ENCODE measurements around the gene BZW2.

The BZW2 gene

DNA sequence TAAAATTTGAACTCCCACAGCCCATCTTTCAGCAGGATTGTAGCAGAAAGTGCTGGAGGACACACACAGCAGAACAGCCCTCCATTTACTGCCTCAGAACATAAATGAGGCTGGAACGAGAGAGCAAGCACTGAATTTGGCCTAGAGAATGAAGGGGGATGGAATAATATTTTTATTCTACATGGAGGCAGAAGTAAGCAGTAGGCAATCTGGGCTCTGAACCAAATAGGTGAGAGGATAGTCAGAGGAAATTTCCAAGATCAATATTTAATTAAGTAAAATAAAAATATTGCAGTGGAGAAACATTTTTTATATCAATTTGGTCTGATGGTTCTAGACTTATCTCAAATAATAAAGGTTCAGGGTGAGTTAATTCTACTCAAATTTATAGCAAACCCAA, 78.4 kb downstream of the BZW2 start:
- DNase-seq, result no peak

- DNase-seq, result no peak
These were observed 80.2 kb downstream of the BZW2 start for GRCh38 chr7:16726189-16726588.

DNA sequence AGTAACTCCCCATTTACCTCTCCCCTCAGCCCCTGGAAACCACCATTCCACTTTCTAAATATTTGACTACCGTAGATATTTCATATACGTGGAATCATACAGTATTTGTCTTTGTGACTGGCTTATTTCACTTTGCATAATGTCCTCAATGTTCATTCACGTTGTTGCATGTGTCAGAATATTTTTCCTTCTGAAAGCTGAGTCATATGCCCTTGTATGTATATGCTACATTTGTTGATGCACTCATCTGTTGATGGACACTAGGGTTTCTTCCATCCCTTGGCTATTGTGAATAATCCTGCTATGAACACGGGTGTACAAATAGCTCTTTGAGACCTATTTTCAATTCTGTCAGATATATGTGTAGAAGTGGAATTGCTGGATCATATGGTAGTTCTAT, 81.8 kb downstream of the BZW2 start:
- DNase-seq, result no peak

DNA sequence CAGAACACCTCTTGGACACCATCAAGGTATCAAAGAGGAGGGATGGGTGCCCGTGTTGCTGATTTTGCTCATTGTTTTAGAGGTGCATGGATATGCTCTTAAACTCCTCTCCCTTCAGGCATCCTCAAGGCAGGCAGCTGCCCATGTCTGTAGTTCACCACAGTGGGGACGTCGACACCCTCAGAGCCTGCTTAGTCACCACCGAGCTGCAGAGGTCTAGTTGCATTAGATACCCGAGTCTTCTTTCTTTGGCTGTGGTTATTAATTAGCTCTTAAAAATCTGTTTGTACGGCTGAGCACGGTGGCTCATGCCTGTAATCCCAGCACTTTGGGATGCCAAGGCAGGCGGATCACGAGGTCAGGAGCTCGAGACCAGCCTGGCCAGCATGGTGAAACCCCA, 82.8 kb downstream of the BZW2 start:
- no peak for DNase-seq

DNA sequence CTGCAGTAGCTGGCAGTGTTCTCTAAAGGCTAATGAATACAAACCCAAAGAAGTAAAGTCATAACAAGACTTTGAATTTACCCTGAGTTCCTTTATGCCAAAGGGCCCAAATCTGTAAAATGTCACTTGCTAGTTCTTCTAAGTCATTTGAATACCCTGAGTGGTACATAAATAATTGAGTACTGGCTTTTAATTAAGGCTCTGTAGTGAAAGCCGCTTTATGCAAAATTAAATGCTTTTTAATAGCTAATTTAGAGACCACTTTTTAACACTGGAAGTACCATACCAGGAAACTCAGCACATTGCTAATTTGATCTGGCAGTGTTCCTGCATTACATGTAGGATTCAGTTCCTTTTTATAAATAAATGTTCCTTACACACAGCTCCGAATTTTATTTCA, 83.6 kb downstream of the BZW2 start:
- DNase-seq, result no peak

- no peak for DNase-seq
These were observed 85.0 kb downstream of the BZW2 start for GRCh38 chr7:16730937-16731336.

DNA sequence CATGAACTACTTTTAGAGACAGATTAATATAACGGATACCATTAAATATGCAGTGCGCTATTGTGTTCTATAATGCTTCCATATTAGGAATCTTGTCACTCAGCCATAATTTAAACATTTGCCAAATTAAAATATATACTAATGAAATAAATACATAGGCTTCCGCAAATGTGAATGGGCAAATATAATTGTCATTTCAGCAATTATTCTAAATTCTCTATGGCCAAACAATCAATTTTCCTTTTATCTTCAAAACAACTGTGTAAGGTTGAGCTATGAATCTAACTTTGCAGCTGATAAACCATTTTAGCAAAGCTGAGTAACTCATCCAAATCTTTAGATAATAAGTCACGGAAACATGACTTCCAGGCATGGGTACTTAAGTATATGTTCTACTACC, 86.8 kb downstream of the BZW2 start:
- no peak for DNase-seq

- DNase-seq, result no peak
These were observed 88.3 kb downstream of the BZW2 start for GRCh38 chr7:16734148-16734726.

DNA sequence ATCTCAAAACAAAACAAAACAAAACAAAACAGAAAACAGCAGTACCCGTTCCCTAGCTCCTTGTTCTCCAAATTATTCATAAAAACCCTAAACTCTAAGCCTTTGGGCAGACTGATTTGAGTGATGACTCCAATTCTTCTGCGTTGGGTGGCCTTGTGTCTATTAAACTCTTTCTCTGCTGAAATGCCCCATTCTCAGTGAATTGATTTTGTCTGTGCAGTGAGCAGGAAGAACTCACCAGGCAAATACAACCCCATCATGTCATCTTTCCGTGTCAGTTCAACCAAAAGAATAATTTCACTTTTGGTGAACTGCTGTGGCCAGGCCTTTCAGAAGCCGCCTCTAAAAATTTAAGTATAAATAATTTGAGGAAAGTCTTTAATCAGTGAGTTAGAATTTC, 89.0 kb downstream of the BZW2 start:
- DNase-seq, result no peak

DNA sequence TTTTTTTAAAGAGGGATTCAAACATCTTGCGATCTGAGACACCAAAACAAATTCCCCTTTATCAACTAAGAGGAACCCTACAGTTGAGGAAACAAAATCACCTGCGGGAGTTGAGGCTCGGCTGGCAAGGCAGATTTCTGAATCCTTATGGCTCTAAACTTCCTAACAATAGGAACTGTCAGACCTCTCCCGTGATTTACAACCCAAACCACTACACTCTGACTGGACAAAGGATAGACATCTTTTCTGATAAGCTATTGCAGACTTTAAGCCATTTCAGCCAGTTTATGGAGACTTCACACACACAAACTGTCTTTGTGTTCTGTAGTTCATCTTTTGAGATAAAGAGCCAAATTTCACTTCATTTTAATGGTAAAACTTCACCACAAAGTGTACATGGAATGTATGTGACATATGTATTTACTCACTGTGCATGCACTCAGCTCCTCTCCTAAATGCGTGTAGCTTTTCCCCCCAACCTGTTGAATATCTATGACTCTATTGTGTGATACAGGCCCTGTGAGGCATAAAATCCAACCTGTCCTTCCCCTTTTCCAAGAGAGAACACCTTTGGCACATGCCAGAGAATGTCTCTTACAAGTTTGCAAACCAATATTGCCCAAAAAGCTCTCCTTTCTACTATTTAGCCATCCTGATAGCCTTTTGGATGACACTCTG, 92.2 kb downstream of the BZW2 start:
- DNase-seq, result no peak

GRCh38 chr7:16739863-16740622, 94.1 kb downstream of the BZW2 start:
- DNase-seq, result no peak

GRCh38 chr7:16740623-16740953, 94.6 kb downstream of the BZW2 start:
- DNase-seq, result no peak

DNA sequence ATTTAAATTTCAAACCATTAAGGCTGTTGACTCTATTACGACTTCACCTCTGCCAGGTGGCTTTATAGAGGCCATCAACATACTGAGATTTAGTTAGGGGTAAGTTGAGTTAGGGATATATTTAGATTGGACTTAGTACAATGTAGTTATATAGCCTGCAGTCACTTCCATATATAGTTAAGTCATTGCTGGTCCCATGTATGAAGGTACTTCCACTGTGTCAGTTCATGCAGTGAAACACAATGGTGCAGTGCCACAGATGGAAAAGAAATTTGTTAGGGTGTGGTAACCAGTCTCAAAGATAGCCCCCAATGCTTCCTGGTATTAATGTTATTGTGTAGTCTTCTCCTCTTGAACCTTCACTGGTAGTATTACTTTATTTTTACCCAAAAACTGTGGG, 95.0 kb downstream of the BZW2 start:
- no peak for DNase-seq

DNA sequence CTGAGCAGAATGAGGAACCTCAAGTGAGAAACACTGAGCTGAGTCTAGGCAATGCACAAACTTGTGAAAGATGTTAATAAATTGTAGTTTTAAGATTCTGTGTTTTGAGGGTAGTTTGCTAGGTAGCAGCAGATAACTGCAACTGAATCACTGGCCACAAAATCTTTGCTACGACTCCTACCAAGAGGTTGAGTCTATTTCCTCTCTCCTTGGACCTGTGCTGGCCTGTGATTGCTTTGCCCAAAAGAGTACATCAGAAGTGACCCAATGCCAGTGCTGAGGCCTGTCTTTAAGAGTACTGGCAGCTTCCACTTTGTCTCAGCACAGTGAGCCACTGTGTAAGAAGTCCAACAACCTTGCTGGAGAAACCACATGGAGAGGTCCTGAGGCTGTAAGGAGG, 95.7 kb downstream of the BZW2 start:
- DNase-seq, result no peak

DNA sequence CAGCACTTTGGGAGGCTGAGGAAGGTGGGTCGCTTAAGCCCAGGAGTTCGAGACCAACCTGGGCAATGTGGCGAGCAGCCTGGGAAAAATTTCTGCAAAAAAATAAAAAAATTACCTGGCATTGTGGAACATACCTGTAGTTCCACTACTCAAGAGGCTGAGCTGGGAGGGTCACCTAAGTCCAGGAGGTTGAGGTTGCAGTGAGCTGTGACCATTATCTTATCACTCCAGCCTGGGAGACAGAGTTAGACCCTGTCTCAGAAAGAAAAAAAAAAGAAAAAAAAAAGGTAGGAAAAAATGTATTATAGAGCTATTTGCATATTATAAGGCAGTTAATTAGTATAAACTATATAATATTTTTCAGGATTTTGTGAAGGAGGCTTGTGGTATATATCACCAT, 96.6 kb downstream of the BZW2 start:
- no peak for DNase-seq

- DNase-seq, result no peak
These were observed 97.3 kb downstream of the BZW2 start for GRCh38 chr7:16743236-16743635.

DNA sequence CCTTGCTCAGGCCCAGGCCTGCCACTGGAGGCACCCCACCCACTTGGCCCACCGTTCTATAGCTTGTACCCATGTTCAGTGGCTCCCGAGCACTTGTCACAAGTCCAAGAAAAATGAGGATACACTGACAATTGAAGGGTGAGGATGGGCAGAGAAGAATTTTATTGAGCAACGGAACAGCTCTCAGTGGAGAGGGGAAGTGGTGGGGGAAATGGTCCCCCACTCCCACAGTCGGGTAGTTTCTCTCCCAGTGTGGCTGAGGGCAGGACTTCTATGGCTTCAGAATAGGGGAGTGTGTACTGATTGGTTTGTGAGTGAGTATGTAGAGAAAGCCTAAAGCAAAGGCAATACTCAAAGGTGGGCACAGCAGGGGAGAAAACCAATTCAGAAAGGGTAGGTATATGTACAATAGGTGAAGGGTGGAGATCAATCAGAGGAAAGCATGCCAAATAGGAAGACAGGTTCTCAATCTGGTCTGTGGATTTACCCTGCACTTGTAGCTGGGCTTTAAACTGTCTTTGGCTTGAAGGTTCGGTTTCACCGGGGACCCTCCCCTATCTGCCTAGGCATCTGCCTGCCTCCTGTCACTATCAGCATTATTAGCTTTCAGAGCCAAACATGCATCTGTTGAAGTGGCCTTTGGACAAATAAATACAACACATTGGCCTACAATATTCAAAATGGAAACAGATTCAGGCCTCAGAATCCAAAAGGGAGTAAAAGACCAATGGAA, 98.7 kb downstream of the BZW2 start:
- no peak for DNase-seq

DNA sequence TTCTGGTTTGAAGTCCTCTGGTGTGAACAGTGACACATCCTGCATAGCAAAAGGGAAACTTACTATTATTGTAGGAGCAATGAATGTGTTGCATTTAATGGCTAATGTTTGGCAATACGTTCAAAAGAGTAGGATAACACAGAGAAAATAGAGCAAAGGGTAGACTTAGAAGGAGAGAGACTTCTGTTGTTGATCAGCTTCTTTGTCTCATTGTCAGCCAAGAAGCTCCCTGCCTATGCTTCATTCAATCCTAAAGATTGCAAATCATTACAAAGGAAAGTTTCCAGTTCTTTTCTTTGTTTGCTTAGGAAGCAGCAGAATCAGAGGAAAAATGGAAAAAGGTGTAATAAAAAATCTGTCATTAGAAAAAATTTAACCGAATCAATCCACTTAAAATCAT, 99.7 kb downstream of the BZW2 start:
- DNase-seq, result no peak

DNA sequence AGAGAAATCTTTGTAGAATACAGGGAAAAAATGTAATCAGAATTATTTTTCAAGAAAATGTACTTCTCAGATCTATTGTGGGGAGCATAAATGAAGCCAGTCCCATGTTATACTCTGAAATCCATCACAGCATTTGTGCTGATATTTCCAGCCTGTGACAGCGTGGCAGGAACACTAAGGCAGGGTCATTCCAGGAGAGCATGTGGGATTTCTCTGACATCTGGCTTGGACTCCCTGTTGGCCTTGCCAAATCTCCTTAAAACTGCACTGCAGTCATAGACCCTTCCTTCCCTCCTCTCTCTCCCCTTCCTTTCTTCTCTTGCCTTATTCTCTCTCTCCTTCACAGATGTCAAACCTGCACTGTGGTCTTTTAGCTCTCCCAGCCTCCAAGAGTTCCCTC, 101.1 kb downstream of the BZW2 start:
- DNase-seq, result no peak

GRCh38 chr7:16753102-16753931, 107.3 kb downstream of the BZW2 start, which contains the start of gene TSPAN13:
Gene TSPAN13, plus strand, starts transcription at chr7:16753755. Its CDS starts 213 bp downstream, at chr7:16753968.
- DNase-seq, result peak; percentile 33

GRCh38 chr7:16753932-16754855, 108.2 kb downstream of the BZW2 start:
- DNase-seq, result no peak

DNA sequence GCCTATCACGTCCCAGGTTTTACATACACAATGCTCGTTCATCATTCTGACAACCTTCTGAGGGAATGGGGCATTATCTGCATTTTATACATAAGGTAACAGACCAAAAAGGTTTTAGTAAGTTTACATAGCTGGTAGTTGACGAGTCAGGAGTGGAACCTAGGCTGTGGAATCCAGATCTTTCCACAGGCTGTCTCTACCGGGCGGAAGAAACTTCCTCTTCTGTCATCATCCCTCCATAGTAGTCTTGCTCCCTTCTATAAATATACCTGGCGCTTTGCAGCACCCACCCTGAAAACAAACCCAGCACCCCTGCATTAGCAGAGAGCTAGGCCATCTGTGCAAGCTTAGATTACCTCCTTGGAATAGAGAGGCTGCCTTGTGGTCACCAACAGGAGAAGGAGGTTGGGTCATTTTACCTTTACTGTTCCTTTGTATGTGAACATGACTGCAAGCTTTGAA, 108.9 kb downstream of the BZW2 start:
- DNase-seq, result no peak

Measured in activated CD4-positive, alpha-beta T cell treated with anti-CD3 and anti-CD28 coated beads, Interleukin-2, amount 50 U/mL, for 1 hour (primary cell).